HEK293 (cell line): ENCODE measurements around the gene MSX1.

ENCODE experiments used
- BCL11B ChIP-seq: fragments of 450-650 bp; formaldehyde crosslinking; IDR thresholded peaks from 2 replicates; pipeline ENCODE4 v1.5.1; 2016; ENCODE audit warnings: low read depth, missing biosample characterization, missing genetic modification characterization
- CTCF ChIP-seq: fragments of 450-650 bp; formaldehyde crosslinking; IDR thresholded peaks from 2 replicates; pipeline ENCODE4 v1.5.1; 2016; ENCODE audit warnings: missing biosample characterization, missing genetic modification characterization
- ELK4 ChIP-seq: IDR thresholded peaks from 2 replicates; pipeline ENCODE4 v1.6.1; 2011; ENCODE audit warnings: mild to moderate bottlenecking, low read depth, low read length, borderline replicate concordance
- HIC1 ChIP-seq: fragments of 450-650 bp; formaldehyde crosslinking; IDR thresholded peaks from 2 replicates; pipeline ENCODE4 v1.5.1; 2016; ENCODE audit warnings: missing biosample characterization, missing genetic modification characterization
- HOXC10 ChIP-seq: sonication (generic); formaldehyde crosslinking; IDR thresholded peaks from 2 replicates; pipeline ENCODE4 v1.8.1; 2023; ENCODE audit warnings: mild to moderate bottlenecking, missing genetic modification reagents
- KLF16 ChIP-seq: fragments of 450-650 bp; formaldehyde crosslinking; IDR thresholded peaks from 2 replicates; pipeline ENCODE4 v1.5.1; 2017; ENCODE audit warnings: missing biosample characterization, missing genetic modification characterization
- ZBTB6 ChIP-seq: fragments of 450-650 bp; formaldehyde crosslinking; IDR thresholded peaks from 2 replicates; pipeline ENCODE4 v1.5.1; 2017; ENCODE audit warnings: missing biosample characterization, missing genetic modification characterization
- ZBTB7A ChIP-seq: fragments of 450-650 bp; formaldehyde crosslinking; IDR thresholded peaks from 2 replicates; pipeline ENCODE4 v1.5.1; 2016; ENCODE audit warnings: low read depth, missing biosample characterization, missing genetic modification characterization
- ZNF324 ChIP-seq: fragments of 450-650 bp; formaldehyde crosslinking; IDR thresholded peaks from 2 replicates; pipeline ENCODE4 v1.5.1; 2016; ENCODE audit warnings: missing biosample characterization, missing genetic modification characterization
- ZNF391 ChIP-seq: fragments of 450-650 bp; formaldehyde crosslinking; IDR thresholded peaks from 2 replicates; pipeline ENCODE4 v1.5.1; 2016; ENCODE audit warnings: low read depth, missing biosample characterization, missing genetic modification characterization, borderline replicate concordance
- ZNF394 ChIP-seq: fragments of 450-650 bp; formaldehyde crosslinking; IDR thresholded peaks from 2 replicates; pipeline ENCODE4 v1.5.1; 2016; ENCODE audit warnings: missing biosample characterization, missing genetic modification characterization, mild to moderate bottlenecking, moderate library complexity, borderline replicate concordance
- ZNF530 ChIP-seq: fragments of 450-650 bp; formaldehyde crosslinking; IDR thresholded peaks from 2 replicates; pipeline ENCODE4 v1.5.1; 2016; ENCODE audit warnings: low read depth, missing biosample characterization, missing genetic modification characterization
- ZNF639 ChIP-seq: fragments of 450-650 bp; formaldehyde crosslinking; IDR thresholded peaks from 2 replicates; pipeline ENCODE4 v1.5.1; 2016; ENCODE audit warnings: missing biosample characterization, missing genetic modification characterization
- TF ChIP-seq, protein P1 (sequence below): fragments of 450-650 bp; formaldehyde crosslinking; optimal IDR thresholded peaks from 2 replicates; pipeline ENCODE3; 2016; ENCODE audit warnings: missing biosample characterization, mild to moderate bottlenecking, missing genetic modification characterization

- TF ChIP-seq CTCF (tag by site-specific recombination) (no peak), ELK4 (no peak), ZBTB7A (tag by site-specific recombination) (no peak), ZNF530 (no peak), ZNF394 (tag by site-specific recombination) (no peak), KLF16 (no peak), HOXC10 (no peak), BCL11B (tag by site-specific recombination) (no peak), HIC1 (tag by site-specific recombination) (no peak), ZNF639 (tag by site-specific recombination) (no peak), ZNF324 (tag by site-specific recombination) (no peak), ZNF391 (tag by site-specific recombination) (no peak), ZBTB6 (tag by site-specific recombination) (no peak)
- TF ChIP-seq, protein P1, sequence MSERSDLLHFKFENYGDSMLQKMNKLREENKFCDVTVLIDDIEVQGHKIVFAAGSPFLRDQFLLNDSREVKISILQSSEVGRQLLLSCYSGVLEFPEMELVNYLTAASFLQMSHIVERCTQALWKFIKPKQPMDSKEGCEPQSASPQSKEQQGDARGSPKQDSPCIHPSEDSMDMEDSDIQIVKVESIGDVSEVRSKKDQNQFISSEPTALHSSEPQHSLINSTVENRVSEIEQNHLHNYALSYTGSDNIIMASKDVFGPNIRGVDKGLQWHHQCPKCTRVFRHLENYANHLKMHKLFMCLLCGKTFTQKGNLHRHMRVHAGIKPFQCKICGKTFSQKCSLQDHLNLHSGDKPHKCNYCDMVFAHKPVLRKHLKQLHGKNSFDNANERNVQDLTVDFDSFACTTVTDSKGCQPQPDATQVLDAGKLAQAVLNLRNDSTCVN (tag by site-specific recombination) = no peak
These were observed 28.0 kb downstream of the MSX1 start for GRCh38 chr4:4887426-4887825.
